CD4-positive, alpha-beta T cell treated with Interleukin-1 beta for 1 hour (primary cell): ENCODE measurements around the gene DPP6.

ENCODE experiments used
- DNase-seq, 2 donors: peaks; one replicate each; pipeline ENCODE4 v3.0.0-alpha.2; 2020 to 2022

DPP6 gene

DNA sequence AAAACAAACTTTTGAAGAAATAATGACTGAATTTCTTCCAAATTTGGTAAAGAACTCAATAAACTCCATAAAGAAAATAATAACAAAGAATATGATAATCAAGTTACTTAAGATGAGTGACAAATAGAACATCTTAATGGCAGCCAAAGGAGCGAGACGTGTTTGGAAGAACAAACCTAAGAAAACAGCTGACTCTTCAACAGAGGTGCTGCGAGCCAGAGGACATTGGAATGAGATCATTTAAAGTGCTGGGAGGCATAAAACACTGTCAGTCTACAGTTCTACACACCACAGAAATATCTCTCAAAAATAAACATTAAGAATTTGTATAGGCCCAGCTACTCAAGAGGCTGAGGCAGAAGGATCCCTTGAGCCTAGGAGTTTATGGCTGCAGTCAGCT lies 507.3 kb downstream of the DPP6 start:
- no peak for DNase-seq

GRCh38 chr7:154564676-154565075 lies 512.5 kb downstream of the DPP6 start:
- no peak for DNase-seq

DNA sequence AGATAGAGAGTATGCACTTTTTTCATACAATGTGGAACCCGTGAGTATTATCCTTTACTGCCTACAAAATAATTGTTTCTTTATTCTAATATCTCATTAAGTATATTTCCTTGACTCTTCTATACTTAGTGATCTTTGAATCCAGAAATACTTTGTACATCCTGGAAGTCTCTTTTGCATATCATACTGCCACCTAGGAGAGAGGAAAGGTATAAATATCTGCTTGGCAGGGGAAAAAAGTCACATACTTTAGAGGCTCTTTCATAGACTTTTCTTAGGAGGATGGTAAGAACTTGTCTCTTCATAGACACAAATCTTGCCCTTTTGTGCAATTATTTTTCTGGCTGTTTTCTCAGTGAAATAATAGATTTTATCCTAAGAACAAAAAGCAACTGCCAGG lies 514.7 kb downstream of the DPP6 start:
- no peak for DNase-seq

DNA sequence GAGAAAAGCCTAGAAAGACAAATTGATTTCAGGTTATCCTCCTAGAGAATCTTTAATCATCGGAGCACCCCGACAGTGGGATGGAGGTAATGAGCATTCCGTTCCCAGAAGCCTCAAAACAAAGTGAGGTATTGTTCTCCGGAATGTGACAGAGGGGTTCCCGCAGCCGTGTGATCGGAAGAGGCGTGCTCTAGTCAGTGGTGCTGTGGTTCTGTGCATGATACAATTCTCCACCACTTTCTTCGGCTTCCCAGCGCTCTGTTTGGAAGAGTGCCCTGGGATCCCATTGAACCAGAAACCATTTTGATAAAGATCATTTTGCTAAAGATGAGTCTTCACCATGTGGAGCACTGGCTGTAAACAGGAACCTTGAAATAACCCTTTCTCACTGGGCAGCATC lies 516.1 kb downstream of the DPP6 start:
- DNase-seq = no peak

DNA sequence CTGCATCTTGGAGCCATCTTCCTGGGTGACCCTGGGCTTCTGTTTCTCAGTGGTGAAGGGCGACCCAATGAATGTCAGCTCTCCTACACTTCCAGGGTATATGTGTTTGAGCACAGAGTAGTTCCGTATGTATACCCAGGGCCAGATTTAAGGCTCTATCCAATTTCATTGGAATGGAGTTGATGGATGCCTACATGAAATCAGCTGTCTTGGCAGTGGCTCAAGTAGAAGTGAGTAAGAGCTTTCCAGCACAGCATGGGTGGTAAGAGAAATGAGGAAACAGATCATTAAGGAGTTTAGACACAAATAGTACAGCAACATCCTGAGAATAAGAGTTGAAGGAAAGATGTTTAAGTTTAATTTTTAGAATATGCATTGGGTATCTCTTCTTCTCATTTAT lies 517.7 kb downstream of the DPP6 start:
- DNase-seq = no peak

DNA sequence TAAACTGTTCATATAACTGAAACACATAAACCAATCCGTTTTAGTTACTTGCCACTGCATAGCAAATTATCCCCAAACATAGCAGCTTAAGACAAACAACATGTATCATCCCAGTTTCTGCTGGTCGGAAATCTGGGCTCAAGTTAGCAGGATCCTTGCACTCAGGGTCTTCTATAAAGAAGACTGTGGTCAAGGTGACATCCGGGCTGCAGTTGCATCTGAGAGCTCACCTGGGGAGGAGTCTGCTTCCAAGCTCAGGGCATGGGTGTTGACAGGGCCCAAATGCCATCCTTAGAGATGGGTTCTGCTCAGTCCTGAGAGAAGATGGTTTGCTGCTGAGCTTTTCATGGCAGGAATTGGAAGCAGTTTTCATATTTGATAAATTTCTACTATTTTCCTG lies 519.6 kb downstream of the DPP6 start:
- no peak for DNase-seq

- DNase-seq = no peak
These were observed 522.0 kb downstream of the DPP6 start for GRCh38 chr7:154574235-154574634.

- DNase-seq = no peak
These were observed 523.3 kb downstream of the DPP6 start for GRCh38 chr7:154575497-154575896.

GRCh38 chr7:154576604-154577003 lies 524.4 kb downstream of the DPP6 start:
- no peak for DNase-seq

GRCh38 chr7:154577141-154577873 lies 525.1 kb downstream of the DPP6 start:
- no peak for DNase-seq

GRCh38 chr7:154578336-154578735 lies 526.1 kb downstream of the DPP6 start:
- no peak for DNase-seq

DNA sequence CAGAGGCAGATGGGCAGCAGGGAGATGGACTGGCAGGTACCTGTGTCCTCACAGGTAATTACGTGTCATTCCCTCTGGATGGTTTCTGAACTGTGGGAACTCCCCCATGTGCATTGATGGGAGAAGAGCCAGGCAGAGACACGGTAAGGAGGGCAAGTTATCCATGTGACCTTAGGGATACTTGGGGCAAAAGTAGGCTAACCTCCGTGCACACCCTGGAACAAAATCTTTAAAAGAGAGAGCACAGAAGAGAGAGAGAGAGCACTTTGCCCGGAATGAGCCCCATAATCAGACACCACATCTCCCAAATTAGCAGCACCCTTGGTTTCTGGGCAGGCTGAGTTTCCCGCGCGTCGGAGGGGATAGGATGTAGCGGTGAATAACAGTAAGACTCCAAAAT lies 527.5 kb downstream of the DPP6 start:
- no peak for DNase-seq

DNA sequence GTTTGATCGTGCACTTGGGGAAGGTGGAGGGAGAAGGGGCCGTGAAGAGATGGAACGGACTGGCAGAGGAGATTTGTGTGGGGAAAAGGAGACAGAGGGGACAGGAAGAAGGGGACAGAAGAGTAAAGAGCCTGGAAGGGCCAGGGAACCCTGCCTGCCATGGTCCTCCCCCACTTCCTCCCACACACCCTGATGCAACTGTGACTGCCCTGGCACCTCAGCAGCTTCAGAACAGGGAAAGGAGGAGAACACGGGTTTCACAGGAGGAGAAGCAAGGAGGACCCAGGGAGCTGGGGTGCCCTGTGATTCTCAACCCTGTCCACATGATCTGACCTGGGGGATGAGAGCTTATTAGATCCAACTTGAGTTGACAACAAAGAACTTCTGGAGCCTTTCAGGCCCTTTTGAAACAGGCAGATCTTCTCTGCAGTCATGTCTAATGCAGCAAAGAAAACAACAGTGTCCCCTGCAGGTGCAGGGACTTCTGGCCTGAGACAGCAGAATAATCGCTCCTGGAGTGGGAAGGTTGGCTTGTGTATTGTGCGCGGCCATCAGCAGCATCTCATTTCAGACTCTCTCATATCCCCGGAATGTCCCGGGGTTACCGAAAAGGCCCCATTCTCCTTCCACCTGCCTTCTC lies 529.2 kb downstream of the DPP6 start:
- no peak for DNase-seq

GRCh38 chr7:154583454-154583853 lies 531.3 kb downstream of the DPP6 start:
- DNase-seq = no peak

DNA sequence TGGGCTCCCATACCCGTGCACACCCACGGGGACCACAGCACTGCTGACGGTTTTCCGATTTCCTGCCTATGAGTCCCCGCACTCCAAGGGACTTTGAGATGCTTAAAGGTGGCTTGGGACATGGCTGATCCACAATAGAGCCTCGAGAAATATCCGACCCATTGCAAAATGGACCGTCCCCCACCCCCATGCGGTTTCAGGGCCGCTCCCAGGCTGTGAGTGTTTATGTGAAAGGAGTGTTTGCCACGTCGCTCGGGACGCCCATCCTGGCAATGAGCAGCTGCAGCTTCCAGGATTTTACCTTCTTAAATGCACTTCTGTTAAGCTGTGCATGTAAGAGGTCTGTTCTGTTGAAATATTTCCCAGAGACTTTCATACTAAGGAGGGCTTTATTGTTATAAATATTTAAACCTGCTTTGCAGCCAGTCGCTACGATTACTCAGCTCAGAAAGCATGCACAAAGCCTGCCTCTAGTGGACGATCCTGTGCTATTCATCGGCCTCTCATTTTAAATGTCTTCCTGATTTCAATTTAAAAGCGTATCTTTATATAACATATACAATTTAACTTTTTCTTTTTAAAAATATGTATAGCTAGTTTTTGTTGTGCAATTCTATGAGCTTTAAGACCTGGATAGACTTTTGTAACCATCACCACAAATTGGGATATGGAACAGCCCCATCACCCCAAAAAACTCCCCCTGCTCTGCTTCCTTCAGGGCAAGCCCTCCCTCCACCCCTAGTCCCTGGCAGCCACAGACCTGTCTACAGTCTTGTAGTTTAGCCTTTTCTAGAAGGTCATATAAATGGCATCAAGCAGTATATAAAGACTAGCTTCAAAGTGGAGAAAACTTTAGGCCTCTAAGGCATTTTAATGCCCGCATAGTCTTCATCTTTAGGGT lies 532.4 kb downstream of the DPP6 start:
- no peak for DNase-seq

DNA sequence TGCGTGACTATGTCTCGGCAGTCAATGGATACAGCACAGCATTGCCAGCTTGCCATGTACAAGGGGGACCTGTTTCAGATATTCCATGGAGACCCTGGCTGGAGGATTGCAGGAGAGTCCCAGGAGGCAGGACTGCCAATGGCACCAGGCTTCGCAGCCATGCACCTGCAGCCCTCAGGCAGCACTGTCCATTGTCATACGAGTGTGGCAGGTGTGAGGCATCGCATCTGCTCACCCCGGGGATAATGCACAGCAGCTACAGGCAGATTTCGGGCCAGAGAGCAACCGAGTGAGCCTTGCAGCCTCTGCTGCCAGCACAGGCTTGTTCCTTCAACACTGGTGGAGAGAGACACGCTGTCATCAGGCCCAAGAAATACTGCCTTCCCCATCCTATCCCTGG lies 535.6 kb downstream of the DPP6 start:
- DNase-seq = no peak

GRCh38 chr7:154591544-154591943 lies 539.3 kb downstream of the DPP6 start:
- no peak for DNase-seq

- no peak for DNase-seq
These were observed 540.2 kb downstream of the DPP6 start for GRCh38 chr7:154592388-154592787.

DNA sequence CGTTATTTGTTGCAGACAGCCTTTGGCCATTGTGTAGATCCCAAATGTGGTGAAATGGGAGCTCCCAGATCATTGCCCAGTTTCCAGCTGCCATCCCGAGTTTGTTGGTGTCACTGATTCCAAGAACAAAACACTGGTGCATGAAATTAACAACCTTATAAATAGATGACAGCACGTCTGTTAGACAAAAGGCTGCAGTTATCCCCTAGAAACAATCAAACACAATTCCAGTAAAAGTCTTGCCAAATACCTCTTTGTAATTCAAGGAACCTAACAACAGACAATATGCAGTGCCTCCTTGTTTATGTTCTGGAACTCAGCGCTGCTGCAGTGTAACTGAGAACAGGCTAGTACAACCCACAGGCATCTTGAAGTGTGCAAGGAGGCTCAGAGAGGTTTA lies 546.2 kb downstream of the DPP6 start:
- no peak for DNase-seq

- DNase-seq = no peak
These were observed 546.7 kb downstream of the DPP6 start for GRCh38 chr7:154598864-154599263.

DNA sequence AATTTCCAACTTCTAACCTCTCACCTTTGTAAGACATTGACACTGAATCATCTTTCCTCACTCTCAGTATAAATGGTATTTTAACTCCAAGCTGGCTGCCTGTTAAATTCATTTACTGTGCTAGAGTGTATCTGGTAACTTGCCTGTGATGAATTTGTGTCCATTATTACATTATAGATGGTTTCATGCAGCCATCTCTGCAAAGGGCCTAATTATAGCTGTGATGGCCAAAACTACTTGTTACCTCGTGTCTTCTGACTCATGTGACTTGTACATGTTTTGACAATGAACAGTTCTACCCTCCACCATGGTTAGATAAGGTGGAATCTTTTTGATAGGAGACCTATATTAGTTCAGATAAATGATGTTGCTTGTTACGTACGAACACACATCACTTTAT lies 558.7 kb downstream of the DPP6 start:
- DNase-seq = no peak

DNA sequence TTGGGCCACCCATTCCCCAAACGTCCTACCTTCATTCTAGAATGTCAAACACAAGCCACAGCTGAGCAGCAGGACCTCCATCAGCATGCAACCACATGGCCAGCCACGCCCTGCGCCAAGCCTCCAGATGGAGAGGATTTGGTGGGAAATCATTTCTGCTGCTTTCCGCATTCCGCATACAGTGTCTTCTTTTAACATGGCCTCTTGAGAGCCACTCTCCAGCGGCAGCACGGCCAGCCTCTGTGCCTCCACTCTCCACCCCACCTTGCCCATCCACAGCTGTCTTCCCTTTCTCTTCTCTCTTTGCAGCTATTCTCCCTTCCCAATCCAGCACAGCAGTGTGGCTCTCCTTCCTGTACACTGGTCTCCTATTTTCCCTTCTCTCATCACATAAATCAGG lies 561.6 kb downstream of the DPP6 start:
- DNase-seq = no peak

DNA sequence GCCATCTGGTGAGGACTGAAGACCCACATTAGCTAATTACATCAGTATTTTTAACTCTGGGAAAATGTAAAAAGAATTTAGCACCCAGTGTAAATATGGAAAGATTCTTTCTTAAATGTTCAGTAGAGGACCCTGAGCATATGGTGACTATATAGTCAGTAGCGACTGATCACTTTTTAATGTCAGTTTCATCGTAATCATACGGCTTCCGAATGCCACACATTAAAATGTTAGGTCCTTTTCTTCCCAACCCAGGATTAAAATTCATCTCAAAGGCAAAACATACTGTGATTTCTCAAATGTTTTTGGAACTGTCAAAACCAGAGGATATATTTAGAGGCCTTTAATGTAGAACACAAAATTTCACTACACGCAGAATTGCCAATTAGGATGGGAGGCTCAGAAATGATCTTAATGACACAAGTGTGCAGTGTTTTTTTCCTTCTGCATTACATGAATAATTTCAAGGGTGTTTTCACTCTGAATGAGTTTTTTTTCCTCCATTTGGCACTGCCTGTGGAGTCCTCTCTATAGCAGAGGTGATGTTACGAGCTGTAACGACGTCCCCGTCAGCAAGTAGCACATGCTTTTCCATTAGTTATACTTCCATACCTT lies 568.0 kb downstream of the DPP6 start:
- DNase-seq = no peak
